ENCODE measurements around the gene OR13C8. TPM values are rescaled to one million over a fixed set of nuclear protein-coding genes. Genes with fewer than 3 reads are reported as not detected.
A peak's percentile ranks its signal among the peaks of the same experiment; 100 is the strongest.

OR13C8 gene
- total and polyA plus RNA-seq, 2 of the 8 experiments (the other 6 are each of a cell fraction or from before 2014, with no cell fraction given) = not detected

- Histone ChIP-seq H2BK5ac (ENCODE audit: low read depth, low read length) (no peak overlapping the region), H3K23me2 (ENCODE audit: low read depth, low read length) (no peaks in the 10 kb centered on the region), H3K14ac (ENCODE audit: insufficient read length) (no peak overlapping the region), H4K8ac (ENCODE audit: extremely low read depth, insufficient read depth, low read length) (no peak overlapping the region), H3K23ac (ENCODE audit: insufficient read length) (no peak overlapping the region), H2BK120ac (replicated peaks; ENCODE audit: low read depth, low read length) (no peak overlapping the region), H3K27ac (ENCODE audit: low read depth, low read length) (no peak overlapping the region), H2BK12ac (ENCODE audit: low read depth, low read length) (no peak overlapping the region), H3K27me3 (replicated peaks in 1 of 4; ENCODE audit: control insufficient read depth in 3 of 4, extremely low read depth in 1 of 4, insufficient read depth in 3 of 4, low read length in 3 of 4) (no peaks in the 10 kb centered on the region), H3K4me2 (ENCODE audit: insufficient read depth in 1 of 2, low read depth in 2 of 2, low read length in 2 of 2) (no peak overlapping the region), H2AK5ac (ENCODE audit: low read depth, low read length) (no peak overlapping the region), H2BK15ac (ENCODE audit: low read length) (no peak overlapping the region), H4K5ac (ENCODE audit: insufficient read length, low read depth, low read length) (no peak overlapping the region), H4K20me1 (replicated peaks in 1 of 2; ENCODE audit: control insufficient read depth in 1 of 2, insufficient read depth in 2 of 2, low read length in 2 of 2) (no peaks in the 10 kb centered on the region), H3K79me1 (ENCODE audit: low read depth, low read length) (no peaks in the 10 kb centered on the region), H3K9ac (replicated peaks in 1 of 4; ENCODE audit: extremely low read depth in 1 of 4, low read depth in 3 of 4, low read length in 3 of 4) (no peak overlapping the region), H3K18ac (ENCODE audit: extremely low read depth, low read length) (no peak overlapping the region), H3K9me3 (ENCODE audit: insufficient read depth in 2 of 2, low read depth in 1 of 2, low read length in 1 of 2) (no peaks in the 10 kb centered on the region), H4K91ac (replicated peaks; ENCODE audit: insufficient read length, low read length) (no peak overlapping the region), H2AFZ (ENCODE audit: low read length) (0 out of 2 replicates have a peak overlapping the region, but pooled peaks have one; percentile 55), H3K36me3 (ENCODE audit: control insufficient read depth in 2 of 4, insufficient read depth in 4 of 4, low read length in 3 of 4) (no peaks in the 10 kb centered on the region), H3K4ac (replicated peaks; ENCODE audit: insufficient read length, low read depth, low read length) (no peak overlapping the region), H2BK20ac (ENCODE audit: low read length) (no peak overlapping the region), H3K79me2 (ENCODE audit: control insufficient read depth in 1 of 2, insufficient read depth in 2 of 2, low read length in 2 of 2) (no peaks in the 10 kb centered on the region), H3K4me1 (replicated peaks in 1 of 4; ENCODE audit: control insufficient read depth in 3 of 4, insufficient read depth in 4 of 4, low read length in 3 of 4) (no peaks in the 10 kb centered on the region), H3K56ac (replicated peaks; ENCODE audit: insufficient read length, low read depth, low read length) (no peak overlapping the region), H3K4me3 (ENCODE audit: extremely low read depth in 1 of 4, insufficient read depth in 2 of 4, low read depth in 3 of 4, low read length in 4 of 4) (no peak overlapping the region)
- CTCF ChIA-PET (ENCODE audit: partially characterized antibody) = interaction anchor here (1.4 kb wide), 1 partner anchor 69 kb away, joined by 4 read pairs; no protein-coding TSS in a partner anchor
- no peak for DNase-seq (ENCODE audit: low read depth in 1 of 2, low spot score in 2 of 2)
- 67% methylated on average over 1 of the region's 1 CpG; no CpG with 5 or more reads in 1 of the 2 experiments for WGBS, 2 experiments (ENCODE audit: extremely low coverage in 1 of 2, insufficient coverage in 1 of 2, insufficient read length in 1 of 2, insufficient replicate concordance in 2 of 2, low coverage in 1 of 2, low lambda C conversion rate in 2 of 2, missing lambda C conversion rate in 1 of 2)
- POLR2A ChIA-PET (ENCODE audit: partially characterized antibody) = no interaction called here
- FAIRE-seq = no peak
- TF ChIP-seq SAP30 (IDR thresholded peaks at IDR 0.05; ENCODE audit: insufficient read depth, insufficient replicate concordance, low read length) = no peak
- no peak for TF ChIP-seq SUZ12 (IDR thresholded peaks at IDR 0.05; ENCODE audit: low read length)
- no peak for TF ChIP-seq FOSL1 (IDR thresholded peaks at IDR 0.05; ENCODE audit: insufficient read depth, low read depth, low read length)
- TF ChIP-seq EGR1 (IDR thresholded peaks at IDR 0.05; ENCODE audit: borderline replicate concordance, low read depth, low read length) = no peak
- TF ChIP-seq BRCA1 (IDR thresholded peaks at IDR 0.05; ENCODE audit: low read depth, low read length) = no peak
- TF ChIP-seq YY1 (IDR thresholded peaks at IDR 0.05; ENCODE audit: low read depth, low read length) = no peak
- TF ChIP-seq RXRA (IDR thresholded peaks at IDR 0.05; ENCODE audit: insufficient read depth, low read depth, low read length) = no peak
- TF ChIP-seq E2F6 (IDR thresholded peaks at IDR 0.05) = no peak
- no peak for TF ChIP-seq TAF7 (optimal IDR thresholded peaks at IDR 0.05; ENCODE audit: borderline replicate concordance, low read depth, low read length)
- no peak for TF ChIP-seq BCL11A (IDR thresholded peaks at IDR 0.05; ENCODE audit: low read depth in 2 of 2, low read length in 2 of 2)
- no peak for TF ChIP-seq CTCF (IDR thresholded peaks at IDR 0.05; ENCODE audit: control extremely low read depth in 1 of 3, insufficient read depth in 1 of 3, low read depth in 1 of 3, low read length in 3 of 3)
These were observed 4.6 kb upstream of the OR13C8 start for GRCh38 chr9:104564358-104564757.
